ENCODE data around the gene CFTR. TPM values are rescaled to one million over a fixed set of nuclear protein-coding genes. Genes with fewer than 3 reads are reported as not detected.

Gene CFTR
- total and polyA plus RNA-seq, 2 of the 8 experiments (the other 6 are each of a cell fraction or from before 2014, with no cell fraction given): 1.2 to 1.6 TPM

DNA sequence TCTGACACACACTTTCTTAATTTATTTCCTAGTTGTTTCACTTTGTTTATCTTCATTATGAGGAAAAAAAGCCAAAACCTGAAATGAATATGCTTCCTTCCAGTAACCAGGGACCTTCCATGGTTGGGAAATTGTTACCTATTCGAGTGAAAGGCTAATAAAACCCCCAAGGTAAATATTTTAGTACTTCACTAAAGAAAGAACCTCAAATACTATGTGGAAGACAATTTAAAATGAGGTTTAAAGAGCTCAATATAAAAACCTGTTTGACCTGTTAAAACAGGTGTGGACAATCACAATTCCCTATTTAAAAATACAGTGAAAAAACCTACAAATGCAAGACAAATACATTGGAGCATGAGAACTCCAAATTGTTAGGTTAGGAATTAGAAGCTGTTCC lies 192.6 kb downstream of the CFTR start:
- CTCF ChIA-PET (ENCODE audit: partially characterized antibody): interaction anchor here (1.2 to 6.4 kb wide), 5 partner anchors 17 to 480 kb away, joined by 3 to 55 read pairs (median 6); no protein-coding TSS in a partner anchor
- H4K8ac ChIP-seq (ENCODE audit: extremely low read depth, insufficient read depth, low read length): no peak overlapping the region
- no peaks in the 10 kb centered on the region for H4K20me1 ChIP-seq (replicated peaks in 1 of 2; ENCODE audit: control insufficient read depth in 1 of 2, insufficient read depth in 2 of 2, low read length in 2 of 2)
- H4K5ac ChIP-seq (ENCODE audit: insufficient read length, low read depth, low read length): no peak overlapping the region
- no peaks in the 10 kb centered on the region for H3K9me3 ChIP-seq (ENCODE audit: insufficient read depth in 2 of 2, low read depth in 1 of 2, low read length in 1 of 2)
- no peak overlapping the region for H2AFZ ChIP-seq (ENCODE audit: low read length)
- POLR2A ChIA-PET (ENCODE audit: partially characterized antibody): interaction anchor here (0.7 kb wide), 1 partner anchor 57 kb away, joined by 3 read pairs; no protein-coding TSS in a partner anchor
- H2AK5ac ChIP-seq (ENCODE audit: low read depth, low read length): no peak overlapping the region
- no peak overlapping the region; the same call in 1 of the 2 replicates for H3K18ac ChIP-seq (ENCODE audit: extremely low read depth, low read length)
- FAIRE-seq: no peak
- no peak overlapping the region for H3K14ac ChIP-seq (ENCODE audit: insufficient read length)
- no peak overlapping the region for H3K4ac ChIP-seq (replicated peaks; ENCODE audit: insufficient read length, low read depth, low read length)
- H3K79me2 ChIP-seq (ENCODE audit: control insufficient read depth in 1 of 2, insufficient read depth in 2 of 2, low read length in 2 of 2): no peaks in the 10 kb centered on the region
- TF ChIP-seq SUZ12 (IDR thresholded peaks at IDR 0.05; ENCODE audit: low read length) (no peak), EZH2 (IDR thresholded peaks at IDR 0.05; ENCODE audit: low read depth, low read length, severe bottlenecking) (no peak), ZNF274 (IDR thresholded peaks at IDR 0.05; ENCODE audit: borderline replicate concordance, extremely low read depth, low read length) (no peak), SAP30 (IDR thresholded peaks at IDR 0.05; ENCODE audit: insufficient read depth, insufficient replicate concordance, low read length) (no peak), POLR2AphosphoS5 (IDR thresholded peaks at IDR 0.05; ENCODE audit: low read depth, low read length) (no peak), GTF2F1 (IDR thresholded peaks at IDR 0.05; ENCODE audit: borderline replicate concordance, low read depth, low read length) (no peak), TEAD4 (IDR thresholded peaks at IDR 0.05; ENCODE audit: low read depth, low read length) (no peak), HDAC2 (IDR thresholded peaks at IDR 0.05; ENCODE audit: borderline replicate concordance in 1 of 2, low read depth in 2 of 2, low read length in 2 of 2) (no peak), SIX5 (IDR thresholded peaks at IDR 0.05; ENCODE audit: low read depth, low read length) (no peak), SP4 (IDR thresholded peaks at IDR 0.05; ENCODE audit: low read length) (no peak)
- no peak overlapping the region for H2BK5ac ChIP-seq (ENCODE audit: low read depth, low read length)
- H2BK15ac ChIP-seq (ENCODE audit: low read length): no peak overlapping the region
- H3K23me2 ChIP-seq (ENCODE audit: low read depth, low read length): peaks cover 6% of the 10 kb centered on the region; the same call in 1 of the 2 replicates
- WGBS, 2 experiments (ENCODE audit: extremely low coverage in 1 of 2, insufficient coverage in 1 of 2, insufficient read length in 1 of 2, insufficient replicate concordance in 2 of 2, low coverage in 1 of 2, low lambda C conversion rate in 2 of 2, missing lambda C conversion rate in 1 of 2): 52% methylated on average over 1 of the region's 1 CpG; no CpG with 5 or more reads in 1 of the 2 experiments
- H2BK20ac ChIP-seq (ENCODE audit: low read length): no peak overlapping the region
- H3K36me3 ChIP-seq (ENCODE audit: control insufficient read depth in 2 of 4, insufficient read depth in 4 of 4, low read length in 3 of 4): no peaks in the 10 kb centered on the region
- H3K4me2 ChIP-seq (ENCODE audit: insufficient read depth in 1 of 2, low read depth in 2 of 2, low read length in 2 of 2): peak overlapping the region; percentile 59 to 99; a peak in 1 of 4 replicates
- H3K27me3 ChIP-seq (replicated peaks in 1 of 4; ENCODE audit: control insufficient read depth in 3 of 4, extremely low read depth in 1 of 4, insufficient read depth in 3 of 4, low read length in 3 of 4): no peaks in the 10 kb centered on the region
- no peak overlapping the region for H3K23ac ChIP-seq (ENCODE audit: insufficient read length)
- H2BK120ac ChIP-seq (replicated peaks; ENCODE audit: low read depth, low read length): no peak overlapping the region
- H3K9ac ChIP-seq (replicated peaks in 1 of 4; ENCODE audit: extremely low read depth in 1 of 4, low read depth in 3 of 4, low read length in 3 of 4): no peak overlapping the region
- no peak overlapping the region for H3K4me3 ChIP-seq (ENCODE audit: extremely low read depth in 1 of 4, insufficient read depth in 2 of 4, low read depth in 3 of 4, low read length in 4 of 4)
- no peak overlapping the region for H3K27ac ChIP-seq (ENCODE audit: low read depth, low read length)
- H4K91ac ChIP-seq (replicated peaks; ENCODE audit: insufficient read length, low read length): no peak overlapping the region
- no peak overlapping the region for H2BK12ac ChIP-seq (ENCODE audit: low read depth, low read length)
- H3K4me1 ChIP-seq (replicated peaks in 1 of 4; ENCODE audit: control insufficient read depth in 3 of 4, insufficient read depth in 4 of 4, low read length in 3 of 4): peaks cover 10 to 30% (median 23%) of the 10 kb centered on the region in 4 experiments; a peak in 6 of 7 replicates
- H3K79me1 ChIP-seq (ENCODE audit: low read depth, low read length): no peaks in the 10 kb centered on the region
- no peak for DNase-seq (ENCODE audit: low read depth in 1 of 2, low spot score in 2 of 2)
- H3K56ac ChIP-seq (replicated peaks; ENCODE audit: insufficient read length, low read depth, low read length): no peak overlapping the region
